GM11168 (cell line): Measurements from ENCODE around the gene ISOC2.

ENCODE experiments used
- in situ Hi-C: fragments of 300-500 bp; cut with MboI; formaldehyde crosslinking; loops from one replicate; pipeline ENCODE4 v1.12.0; 2022; ENCODE audit warnings: low sequenced_read_pairs; ENCODE audit not compliant: unreplicated experiment

Gene ISOC2

GRCh38 chr19:55443824-55444480, 17.5 kb downstream of the ISOC2 start:
- in situ Hi-C loops, result no loop called here

- in situ Hi-C loops, result no loop called here
Observed at GRCh38 chr19:55443045-55443823, 18.2 kb downstream of the ISOC2 start, which contains the start of gene SHISA7. Gene SHISA7, minus strand, starts transcription at chr19:55443300. Its CDS starts 437 bp downstream, at chr19:55442863.

- in situ Hi-C loops, result no loop called here
Observed at GRCh38 chr19:55442372-55442961, 19.0 kb downstream of the ISOC2 start.

GRCh38 chr19:55441692-55442321, 19.6 kb downstream of the ISOC2 start:
- in situ Hi-C loops, result no loop called here

- in situ Hi-C loops, result no loop called here
Observed at GRCh38 chr19:55441319-55441691, 20.1 kb downstream of the ISOC2 start.

GRCh38 chr19:55440411-55441105, 20.9 kb downstream of the ISOC2 start:
- in situ Hi-C loops, result no loop called here

- in situ Hi-C loops, result no loop called here
Observed at GRCh38 chr19:55439052-55439451, 22.4 kb downstream of the ISOC2 start.

GRCh38 chr19:55437410-55437809, 24.0 kb downstream of the ISOC2 start:
- in situ Hi-C loops, result no loop called here

- in situ Hi-C loops, result no loop called here
Observed at GRCh38 chr19:55436847-55437246, 24.6 kb downstream of the ISOC2 start.

- in situ Hi-C loops, result no loop called here
Observed at GRCh38 chr19:55435020-55435419, 26.4 kb downstream of the ISOC2 start.

GRCh38 chr19:55434356-55434919, 27.0 kb downstream of the ISOC2 start:
- in situ Hi-C loops, result no loop called here

- in situ Hi-C loops, result no loop called here
Observed at GRCh38 chr19:55433292-55433691, 28.1 kb downstream of the ISOC2 start.

GRCh38 chr19:55432241-55432959, 29.0 kb downstream of the ISOC2 start:
- in situ Hi-C loops, result no loop called here

GRCh38 chr19:55431183-55431582, 30.3 kb downstream of the ISOC2 start:
- in situ Hi-C loops, result no loop called here

GRCh38 chr19:55426042-55426441, 35.4 kb downstream of the ISOC2 start:
- in situ Hi-C loops, result no loop called here

- in situ Hi-C loops, result loop anchor here (25.0 kb wide), 1 partner anchor 287 kb away; the partner anchor contains the start of gene TNNT1
Observed at GRCh38 chr19:55424518-55424917, 36.9 kb downstream of the ISOC2 start.

- in situ Hi-C loops, result loop anchor here (25.0 kb wide), 1 partner anchor 286 kb away; the partner anchor contains the start of gene TNNT1
Observed at GRCh38 chr19:55423225-55424005, 38.0 kb downstream of the ISOC2 start.

GRCh38 chr19:55421281-55421680, 40.2 kb downstream of the ISOC2 start:
- in situ Hi-C loops, result loop anchor here (25.0 kb wide), 1 partner anchor 284 kb away; the partner anchor contains the start of gene TNNT1
